ENCODE measurements around the gene CRTC3. TPM values are rescaled to one million over a fixed set of nuclear protein-coding genes. Genes with fewer than 3 reads are reported as not detected.
A peak's percentile ranks its signal among the peaks of the same experiment; 100 is the strongest.
"Not testable (repeated sequence)": the region's sequence is repeated elsewhere in the genome, so short reads cannot be mapped to it uniquely, and the experiment has no call there.

The CRTC3 gene
- total RNA-seq, 3 donors from 2014 or later (not counting 1 experiment from before 2014, with no cell fraction given) = 68.8 to 101 (median 92.4) TPM

DNA sequence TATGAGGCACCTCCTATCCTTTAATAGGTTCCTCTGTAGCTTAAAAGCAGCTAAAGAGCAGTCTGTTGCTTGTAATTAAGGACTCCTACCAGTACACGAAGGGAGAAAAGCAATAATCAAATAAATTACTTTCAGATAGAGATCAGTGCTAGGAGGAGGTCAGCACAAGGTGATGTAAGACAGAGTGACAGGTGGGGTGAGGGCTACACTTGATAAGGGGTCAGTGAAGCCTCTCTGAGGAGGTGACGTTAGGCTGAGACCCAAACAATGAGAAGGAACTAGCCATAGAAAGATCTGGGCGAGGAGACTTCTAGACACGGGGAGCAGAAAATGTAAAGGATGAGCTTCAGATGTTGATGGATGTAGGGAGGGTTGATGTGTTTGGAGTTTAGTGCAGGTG, 129.8 kb downstream of the CRTC3 start:
- peaks cover 56 to 63% of the 10 kb centered on the region in 2 donors for H3K27me3 Mint-ChIP-seq (ENCODE audit: low read depth in 2 of 2)
- TF ChIP-seq, protein P1, sequence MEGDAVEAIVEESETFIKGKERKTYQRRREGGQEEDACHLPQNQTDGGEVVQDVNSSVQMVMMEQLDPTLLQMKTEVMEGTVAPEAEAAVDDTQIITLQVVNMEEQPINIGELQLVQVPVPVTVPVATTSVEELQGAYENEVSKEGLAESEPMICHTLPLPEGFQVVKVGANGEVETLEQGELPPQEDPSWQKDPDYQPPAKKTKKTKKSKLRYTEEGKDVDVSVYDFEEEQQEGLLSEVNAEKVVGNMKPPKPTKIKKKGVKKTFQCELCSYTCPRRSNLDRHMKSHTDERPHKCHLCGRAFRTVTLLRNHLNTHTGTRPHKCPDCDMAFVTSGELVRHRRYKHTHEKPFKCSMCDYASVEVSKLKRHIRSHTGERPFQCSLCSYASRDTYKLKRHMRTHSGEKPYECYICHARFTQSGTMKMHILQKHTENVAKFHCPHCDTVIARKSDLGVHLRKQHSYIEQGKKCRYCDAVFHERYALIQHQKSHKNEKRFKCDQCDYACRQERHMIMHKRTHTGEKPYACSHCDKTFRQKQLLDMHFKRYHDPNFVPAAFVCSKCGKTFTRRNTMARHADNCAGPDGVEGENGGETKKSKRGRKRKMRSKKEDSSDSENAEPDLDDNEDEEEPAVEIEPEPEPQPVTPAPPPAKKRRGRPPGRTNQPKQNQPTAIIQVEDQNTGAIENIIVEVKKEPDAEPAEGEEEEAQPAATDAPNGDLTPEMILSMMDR (IDR thresholded peaks at IDR 0.05) = no peak
- peaks cover 59 to 62% of the 10 kb centered on the region in 2 donors for H3K4me1 Mint-ChIP-seq
- Histone ChIP-seq H3K36me3 (ENCODE audit: control insufficient read depth, insufficient read depth, low read length) (no peaks in the 10 kb centered on the region), H3K9me3 (ENCODE audit: control insufficient read depth, insufficient read depth, low read length) (no peaks in the 10 kb centered on the region), H3K4me1 (ENCODE audit: control insufficient read depth, insufficient read depth, low read length) (peaks cover 66% of the 10 kb centered on the region), H3K4me3 (ENCODE audit: low read length) (no peak overlapping the region), H3K27ac (ENCODE audit: low read length) (no peak overlapping the region), H3K27me3 (ENCODE audit: control insufficient read depth, insufficient read depth, low read length) (peaks cover 36% of the 10 kb centered on the region)
- intact Hi-C loops (cut with micrococcal nuclease) = no loop called here
- no peak overlapping the region for H3K4me3 Mint-ChIP-seq
- ATAC-seq = no peak
- peak overlapping the region in 1 of 2 donors; percentile 3 for H3K27ac Mint-ChIP-seq
- WGBS (ENCODE audit: insufficient coverage) = 94% methylated on average over 4 of the region's 4 CpGs
- no peak for DNase-seq
- H3K9me3 Mint-ChIP-seq = no peaks in the 10 kb centered on the region
- no peaks in the 10 kb centered on the region for H3K36me3 Mint-ChIP-seq

DNA sequence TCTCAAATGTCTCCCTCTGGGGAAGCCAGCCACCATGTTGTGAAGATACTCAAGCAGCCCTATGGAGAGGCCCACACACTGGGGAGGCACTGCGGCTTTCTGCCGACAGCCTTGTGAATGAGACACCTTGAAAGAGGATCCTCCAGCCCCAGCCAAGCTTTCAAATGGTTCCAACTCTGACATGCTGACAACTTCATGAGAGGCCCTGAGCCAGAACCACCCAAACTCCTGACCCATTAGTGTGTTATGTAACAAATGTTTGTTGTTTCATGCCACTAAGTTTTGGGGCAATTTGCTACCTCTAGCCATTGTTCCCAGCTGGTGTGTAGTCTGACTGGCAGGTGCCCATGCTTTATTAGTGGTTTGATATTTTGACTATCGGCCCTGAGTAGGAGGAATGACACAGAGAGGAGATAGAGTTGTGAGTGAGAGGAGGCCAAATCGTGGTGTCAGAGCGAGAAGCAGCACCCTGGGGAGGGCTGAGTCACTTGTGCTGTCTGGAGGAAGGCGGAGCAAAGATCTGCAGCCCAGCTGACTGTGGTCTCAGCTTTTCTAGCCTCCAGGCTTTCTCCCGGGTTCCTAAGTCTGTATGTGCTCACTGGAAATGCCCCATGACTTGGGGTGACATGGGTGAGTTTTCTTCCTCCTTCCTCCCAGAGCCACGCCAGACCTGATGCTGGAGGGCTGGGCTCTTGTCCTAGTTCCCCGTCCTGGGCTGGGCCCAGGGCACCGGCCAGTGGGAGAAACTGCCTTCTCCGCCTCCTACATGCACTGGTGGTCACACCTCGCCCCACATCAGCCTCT, 130.7 kb downstream of the CRTC3 start:
- Histone ChIP-seq H3K4me3 (ENCODE audit: low read length) (no peak overlapping the region), H3K27me3 (ENCODE audit: control insufficient read depth, insufficient read depth, low read length) (peaks cover 35% of the 10 kb centered on the region), H3K27ac (ENCODE audit: low read length) (no peak overlapping the region), H3K36me3 (ENCODE audit: control insufficient read depth, insufficient read depth, low read length) (no peaks in the 10 kb centered on the region), H3K4me1 (ENCODE audit: control insufficient read depth, insufficient read depth, low read length) (peaks cover 64% of the 10 kb centered on the region), H3K9me3 (ENCODE audit: control insufficient read depth, insufficient read depth, low read length) (no peaks in the 10 kb centered on the region)
- 22% methylated on average over 10 of the region's 12 CpGs for WGBS (ENCODE audit: insufficient coverage)
- H3K27me3 Mint-ChIP-seq (ENCODE audit: low read depth in 2 of 2) = peaks cover 54 to 63% of the 10 kb centered on the region in 2 donors
- no peaks in the 10 kb centered on the region for H3K36me3 Mint-ChIP-seq
- DNase-seq (peak; percentile 59 to 73), ATAC-seq (peak; percentile 88 to 94 (median 91))
- no peaks in the 10 kb centered on the region for H3K9me3 Mint-ChIP-seq
- intact Hi-C loops (cut with micrococcal nuclease) = no loop called here
- H3K4me3 Mint-ChIP-seq = peak overlapping the region; percentile 87
- peak overlapping the region; percentile 69 to 75 for H3K27ac Mint-ChIP-seq
- H3K4me1 Mint-ChIP-seq = peaks cover 52 to 60% of the 10 kb centered on the region in 2 donors
- TF ChIP-seq, protein P1 (IDR thresholded peaks at IDR 0.05) = no peak

DNA sequence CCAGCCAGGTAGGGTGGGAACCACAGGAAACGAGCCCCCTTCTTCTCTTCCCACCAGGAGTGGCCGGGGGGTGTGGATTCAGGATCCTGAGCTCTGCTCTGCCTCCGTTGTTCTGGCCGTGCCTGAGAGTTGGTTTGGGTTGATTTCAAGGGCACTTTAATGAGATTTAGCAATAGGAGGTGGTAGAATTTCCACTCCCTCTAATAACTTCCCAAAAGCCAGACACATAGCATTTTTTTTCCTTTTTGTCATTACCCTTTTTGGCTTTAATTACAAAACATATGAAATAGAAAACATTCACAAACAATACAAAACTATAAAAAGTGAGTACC, 131.2 kb downstream of the CRTC3 start:
- H3K9me3 ChIP-seq (ENCODE audit: control insufficient read depth, insufficient read depth, low read length); DNase-seq; H3K27ac ChIP-seq (ENCODE audit: low read length); H3K36me3 Mint-ChIP-seq; H3K36me3 ChIP-seq (ENCODE audit: control insufficient read depth, insufficient read depth, low read length); H3K4me3 ChIP-seq (ENCODE audit: low read length); H3K9me3 Mint-ChIP-seq; intact Hi-C loops (cut with micrococcal nuclease): not testable (repeated sequence)
- Mint-ChIP-seq H3K27ac (peak overlapping the region; percentile 69 to 75), H3K4me3 (peak overlapping the region; percentile 87), H3K27me3 (ENCODE audit: low read depth in 2 of 2) (peaks cover 54 to 63% of the 10 kb centered on the region in 2 donors), H3K4me1 (peaks cover 58 to 65% of the 10 kb centered on the region in 2 donors)
- peaks cover 66% of the 10 kb centered on the region for H3K4me1 ChIP-seq (ENCODE audit: control insufficient read depth, insufficient read depth, low read length)
- no CpG with 5 or more reads among the region's 4 CpGs for WGBS (ENCODE audit: insufficient coverage)
- peak in 1 of 3 donors; percentile 4 for ATAC-seq
- H3K27me3 ChIP-seq (ENCODE audit: control insufficient read depth, insufficient read depth, low read length) = peaks cover 32% of the 10 kb centered on the region

DNA sequence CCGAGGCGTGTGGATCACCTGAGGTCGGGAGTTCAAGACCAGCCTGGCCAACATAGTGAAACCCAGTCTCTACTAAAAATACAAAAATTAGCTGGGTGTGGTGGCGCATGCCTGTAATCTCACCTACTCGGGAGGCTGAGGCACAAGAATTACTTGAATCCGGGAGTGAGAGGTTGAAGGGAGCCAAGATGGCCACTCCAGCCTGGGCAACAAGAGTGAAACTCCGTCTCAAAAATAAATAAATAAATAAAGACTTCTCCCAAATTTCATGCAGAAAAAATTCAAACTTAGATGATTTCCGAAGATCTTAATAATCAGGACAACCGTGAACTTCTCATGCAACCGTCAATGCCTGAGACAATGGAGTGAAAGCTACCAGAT, 134.3 kb downstream of the CRTC3 start:
- H3K27me3 Mint-ChIP-seq (ENCODE audit: low read depth in 2 of 2) = peaks cover 43 to 51% of the 10 kb centered on the region in 2 donors
- H3K9me3 ChIP-seq (ENCODE audit: control insufficient read depth, insufficient read depth, low read length); H3K27ac ChIP-seq (ENCODE audit: low read length); H3K36me3 Mint-ChIP-seq; H3K9me3 Mint-ChIP-seq; DNase-seq; H3K36me3 ChIP-seq (ENCODE audit: control insufficient read depth, insufficient read depth, low read length); H3K4me3 ChIP-seq (ENCODE audit: low read length); H3K27ac Mint-ChIP-seq; intact Hi-C loops (cut with micrococcal nuclease); ATAC-seq: not testable (repeated sequence)
- peaks cover 42% of the 10 kb centered on the region for H3K4me1 ChIP-seq (ENCODE audit: control insufficient read depth, insufficient read depth, low read length)
- H3K27me3 ChIP-seq (ENCODE audit: control insufficient read depth, insufficient read depth, low read length) = peaks cover 16% of the 10 kb centered on the region
- WGBS (ENCODE audit: insufficient coverage) = 95% methylated on average over 10 of the region's 10 CpGs
- H3K4me1 Mint-ChIP-seq = peaks cover 38 to 53% of the 10 kb centered on the region in 2 donors
- H3K4me3 Mint-ChIP-seq = peak overlapping the region; percentile 88

Data from natural killer cell (primary cell).